ENCODE results near the gene N4BP3.
"Not testable (repeated sequence)": the region's sequence is repeated elsewhere in the genome, so short reads cannot be mapped to it uniquely, and the experiment has no call there.

The N4BP3 gene

GRCh38 chr5:178113141-178113787 is at the start of gene N4BP3:
N4BP3 (plus strand) TSS chr5:178113532; CDS start chr5:178119584, 6,052 bp downstream.
- DNase-seq: peak; percentile 84

- DNase-seq: no peak
These were observed 45.6 kb upstream of the N4BP3 start for GRCh38 chr5:178067755-178068154.

GRCh38 chr5:178068293-178068692 is 45.0 kb upstream of the N4BP3 start:
- DNase-seq: no peak

GRCh38 chr5:178069909-178070308 is 43.4 kb upstream of the N4BP3 start:
- DNase-seq: peak; percentile 85

GRCh38 chr5:178071108-178071507 is 42.2 kb upstream of the N4BP3 start:
- no peak for DNase-seq

GRCh38 chr5:178072749-178073148 is 40.6 kb upstream of the N4BP3 start:
- no peak for DNase-seq

GRCh38 chr5:178074266-178074952 is 38.9 kb upstream of the N4BP3 start:
- DNase-seq: peak; percentile 78

GRCh38 chr5:178076965-178077364 is 36.4 kb upstream of the N4BP3 start:
- not testable (repeated sequence) for DNase-seq

GRCh38 chr5:178077751-178078150 is 35.6 kb upstream of the N4BP3 start:
- DNase-seq: no peak

- DNase-seq: no peak
These were observed 34.9 kb upstream of the N4BP3 start for GRCh38 chr5:178078197-178079010.

- DNase-seq: no peak
These were observed 33.3 kb upstream of the N4BP3 start for GRCh38 chr5:178080056-178080455.

- no peak for DNase-seq
These were observed 32.5 kb upstream of the N4BP3 start for GRCh38 chr5:178080618-178081410.

GRCh38 chr5:178081571-178082243 is 31.6 kb upstream of the N4BP3 start:
- no peak for DNase-seq

GRCh38 chr5:178083922-178084321 is 29.4 kb upstream of the N4BP3 start:
- DNase-seq: no peak

GRCh38 chr5:178085316-178085715 is 28.0 kb upstream of the N4BP3 start:
- no peak for DNase-seq

GRCh38 chr5:178086266-178086665 is 27.1 kb upstream of the N4BP3 start:
- no peak for DNase-seq

- not testable (repeated sequence) for DNase-seq
These were observed 26.1 kb upstream of the N4BP3 start for GRCh38 chr5:178087199-178087598.

- no peak for DNase-seq
These were observed 22.5 kb upstream of the N4BP3 start for GRCh38 chr5:178090856-178091255.

- DNase-seq: no peak
These were observed 20.2 kb upstream of the N4BP3 start for GRCh38 chr5:178093134-178093533.

GRCh38 chr5:178094345-178094744 is 19.0 kb upstream of the N4BP3 start:
- DNase-seq: no peak

GRCh38 chr5:178098685-178099084 is 14.6 kb upstream of the N4BP3 start:
- DNase-seq: no peak

GRCh38 chr5:178103612-178104011 is 9.7 kb upstream of the N4BP3 start:
- DNase-seq: no peak
